IMR-90 (cell line): ENCODE data around the gene IGSF9B. TPM values are rescaled to one million over a fixed set of nuclear protein-coding genes. Genes with fewer than 3 reads are reported as not detected.

Source experiments
- ATAC-seq: fragments of 200-7000 bp; cut with Tn5 transposase; 2 replicates; pipeline ENCODE4 v1.9.1; 2020; ENCODE audit warnings: low read depth, mild to moderate bottlenecking, moderate library complexity
- BruUV-seq: library from RNA; stranded (reverse); fragments of 400-500 nt; replicated peaks from 2 replicates; lab custom pipeline; 2021; lab: Mats Ljungman, UMichigan
- CTCF ChIA-PET: fragments of 300-600 bp; formaldehyde crosslinking; extraction: SDS; loops from one replicate; lab custom pipeline; 2021; ENCODE audit warnings: antibody characterized with exemption; lab: Yijun Ruan, JAX
- POLR2A ChIA-PET: fragments of 300-600 bp; sonication (Branson Sonifier 250); formaldehyde crosslinking; loops from one replicate; lab custom pipeline; 2022; ENCODE audit warnings: antibody characterized with exemption; ENCODE audit not compliant: unreplicated experiment; lab: Charles Lee
- DNase-seq: peaks from one replicate; pipeline ENCODE4 v3.0.0; 2013
- H2AFZ ChIP-seq: replicated peaks from 2 replicates; pipeline ENCODE3; 2013; ENCODE audit warnings: low read length, mild to moderate bottlenecking; ENCODE audit not compliant: poor library complexity
- H2AK5ac ChIP-seq: 2 replicates; pipeline ENCODE4 v1.6.1; 2013; ENCODE audit warnings: low read depth, low read length, inconsistent platforms
- H2AK9ac ChIP-seq: replicated peaks from 2 replicates; pipeline ENCODE3; 2013; ENCODE audit warnings: mild to moderate bottlenecking, low read depth, low read length, moderate library complexity; ENCODE audit not compliant: poor library complexity
- H2BK120ac ChIP-seq: 2 replicates; pipeline ENCODE4 v1.6.1; 2013; ENCODE audit warnings: low read depth, low read length, inconsistent platforms
- H2BK15ac ChIP-seq: 3 replicates; pipeline ENCODE4 v1.6.1; 2013; ENCODE audit warnings: low read depth, low read length, inconsistent platforms
- H2BK20ac ChIP-seq: 2 replicates; pipeline ENCODE4 v1.6.1; 2013; ENCODE audit warnings: low read depth, mild to moderate bottlenecking, inconsistent platforms, low read length, moderate library complexity
- H2BK5ac ChIP-seq: 2 replicates; pipeline ENCODE4 v1.6.1; 2013; ENCODE audit warnings: mild to moderate bottlenecking, low read depth, low read length, inconsistent platforms; ENCODE audit not compliant: poor library complexity, severe bottlenecking
- H3K14ac ChIP-seq: replicated peaks from 2 replicates; pipeline ENCODE4 v1.6.1; 2013; ENCODE audit warnings: low read depth, low read length, inconsistent platforms
- H3K18ac ChIP-seq: 2 replicates; pipeline ENCODE4 v1.6.1; 2013; ENCODE audit warnings: low read depth, low read length, control low read depth
- H3K23ac ChIP-seq: 2 replicates; pipeline ENCODE4 v1.6.1; 2013; ENCODE audit warnings: low read depth, low read length, inconsistent platforms
- H3K27ac ChIP-seq: 2 replicates; pipeline ENCODE4 v1.5.1; 2013; ENCODE audit warnings: mild to moderate bottlenecking, control low read depth, low read length; ENCODE audit not compliant: insufficient read depth
- H3K27me3 ChIP-seq: 2 replicates; pipeline ENCODE4 v1.6.1; 2013; ENCODE audit warnings: low read length; ENCODE audit not compliant: control insufficient read depth, insufficient read depth
- H3K36me3 ChIP-seq: 2 replicates; pipeline ENCODE4 v1.6.1; 2013; ENCODE audit warnings: low read length, mixed read lengths; ENCODE audit not compliant: control insufficient read depth, insufficient read depth
- H3K4ac ChIP-seq: 2 replicates; pipeline ENCODE4 v1.6.1; 2013; ENCODE audit warnings: low read depth, low read length, inconsistent platforms
- H3K4me1 ChIP-seq: 2 replicates; pipeline ENCODE4 v1.6.1; 2013; ENCODE audit warnings: low read length, mixed read lengths; ENCODE audit not compliant: control insufficient read depth, insufficient read depth
- H3K4me2 ChIP-seq: 2 replicates; pipeline ENCODE4 v1.6.1; 2013; ENCODE audit warnings: low read depth, mild to moderate bottlenecking, control low read depth, low read length, moderate library complexity
- H3K4me3 ChIP-seq: 2 replicates; pipeline ENCODE4 v1.5.1; 2013; ENCODE audit warnings: low read depth, mild to moderate bottlenecking, control low read depth, low read length, moderate library complexity; ENCODE audit not compliant: insufficient read depth
- H3K56ac ChIP-seq: 2 replicates; pipeline ENCODE4 v1.6.1; 2013; ENCODE audit warnings: low read length, inconsistent platforms; ENCODE audit not compliant: insufficient read depth; ENCODE audit errors: extremely low read depth
- H3K79me1 ChIP-seq, 2 experiments: 2 replicates each; pipeline ENCODE4 v1.6.1; 2013; ENCODE audit warnings: low read length in 2 of 2, inconsistent platforms in 1 of 2, low read depth in 1 of 2
- H3K9ac ChIP-seq: 2 replicates; pipeline ENCODE4 v1.6.1; 2013; ENCODE audit warnings: low read depth, low read length, control low read depth
- H3K9me1 ChIP-seq: 2 replicates; pipeline ENCODE4 v1.6.1; 2013; ENCODE audit warnings: low read length, inconsistent platforms; ENCODE audit not compliant: insufficient read depth
- H3K9me3 ChIP-seq: 2 replicates; pipeline ENCODE4 v1.6.1; 2013; ENCODE audit warnings: low read length; ENCODE audit not compliant: control insufficient read depth, insufficient read depth
- H4K20me1 ChIP-seq: 2 replicates; pipeline ENCODE4 v1.6.1; 2013; ENCODE audit warnings: low read length, inconsistent platforms; ENCODE audit not compliant: insufficient read depth
- H4K5ac ChIP-seq: 2 replicates; pipeline ENCODE4 v1.6.1; 2013; ENCODE audit warnings: mild to moderate bottlenecking, low read depth, low read length, control low read depth
- H4K8ac ChIP-seq, 2 experiments: 2 replicates each; pipeline ENCODE4 v1.6.1; 2013; ENCODE audit warnings: low read depth in 2 of 2, low read length in 2 of 2, control low read depth in 1 of 2, inconsistent platforms in 1 of 2
- H4K91ac ChIP-seq: 2 replicates; pipeline ENCODE4 v1.6.1; 2013; ENCODE audit warnings: low read depth, low read length, inconsistent platforms; ENCODE audit not compliant: insufficient read depth
- BHLHE40 ChIP-seq: fragments of 150-350 bp; IDR thresholded peaks from 2 replicates; pipeline ENCODE4 v1.6.1; 2016; ENCODE audit warnings: mild to moderate bottlenecking, low read depth, low read length
- CEBPB ChIP-seq: IDR thresholded peaks from 2 replicates; pipeline ENCODE4 v1.6.1; 2012; ENCODE audit warnings: low read depth, low read length, improper control_type of control experiment
- CHD1 ChIP-seq: IDR thresholded peaks from 2 replicates; pipeline ENCODE4 v1.6.1; 2012; ENCODE audit warnings: low read depth, low read length, improper control_type of control experiment
- FOS ChIP-seq: fragments of 150-350 bp; IDR thresholded peaks from 2 replicates; pipeline ENCODE4 v1.6.1; 2016; ENCODE audit warnings: low read depth, low read length
- MAFK ChIP-seq: IDR thresholded peaks from 2 replicates; pipeline ENCODE4 v1.6.1; 2012; ENCODE audit warnings: low read depth, low read length, improper control_type of control experiment
- MAZ ChIP-seq: IDR thresholded peaks from 2 replicates; pipeline ENCODE4 v1.6.1; 2012; ENCODE audit warnings: low read depth, mild to moderate bottlenecking, low read length, improper control_type of control experiment, moderate library complexity, borderline replicate concordance
- MXI1 ChIP-seq: IDR thresholded peaks from 2 replicates; pipeline ENCODE4 v1.6.1; 2012; ENCODE audit warnings: low read depth, mild to moderate bottlenecking, low read length, moderate library complexity, borderline replicate concordance
- NFE2L2 ChIP-seq: fragments of 150-350 bp; IDR thresholded peaks from 2 replicates; pipeline ENCODE4 v1.6.1; 2016; ENCODE audit warnings: low read depth, mild to moderate bottlenecking, low read length
- POLR2A ChIP-seq: IDR thresholded peaks from 2 replicates; pipeline ENCODE4 v1.6.1; 2012; ENCODE audit warnings: mild to moderate bottlenecking, low read depth, low read length
- RAD21 ChIP-seq: IDR thresholded peaks from 2 replicates; pipeline ENCODE4 v1.6.1; 2012; ENCODE audit warnings: low read length, improper control_type of control experiment
- RCOR1 ChIP-seq: IDR thresholded peaks from 2 replicates; pipeline ENCODE4 v1.6.1; 2012; ENCODE audit warnings: mild to moderate bottlenecking, low read length, improper control_type of control experiment; ENCODE audit not compliant: insufficient replicate concordance
- RFX5 ChIP-seq: IDR thresholded peaks from 2 replicates; pipeline ENCODE4 v1.8.0; 2012; ENCODE audit warnings: low read depth, mild to moderate bottlenecking, low read length, moderate library complexity
- SMC3 ChIP-seq: fragments of 150-350 bp; IDR thresholded peaks from 2 replicates; pipeline ENCODE4 v1.6.1; 2016; ENCODE audit warnings: low read depth, mild to moderate bottlenecking, antibody characterized with exemption, low read length, moderate library complexity
- WGBS, 2 experiments: methylation state at CpG; one replicate each; pipeline versions ENCODE4 v1.1.5 to v1.1.7; 2013; ENCODE audit warnings: missing lambda C conversion rate in 2 of 2; ENCODE audit not compliant: insufficient read length in 1 of 2; ENCODE audit errors: extremely low coverage in 2 of 2; 5-methylcytosine and 5-hydroxymethylcytosine counted together
- dilution Hi-C: fragments of 300-500 bp; cut with HindIII; formaldehyde crosslinking; loops from one replicate; pipeline ENCODE4 v1.14.3; 2018; ENCODE audit warnings: low sequenced_read_pairs; ENCODE audit not compliant: unreplicated experiment
- in situ Hi-C: fragments of 300-500 bp; cut with MboI; formaldehyde crosslinking; loops from 3 replicates; pipeline ENCODE4 v1.14.3; 2019; ENCODE audit warnings: low sequenced_read_pairs, inconsistent platforms, mixed read lengths
- intact Hi-C: fragments of 100-400 bp; cut with micrococcal nuclease; formaldehyde crosslinking; loops from 2 replicates; pipeline ENCODE4 v1.10.0; 2022
- polyA plus RNA-seq, 3 experiments: library from polyadenylated mRNA; depleted of rRNA; stranded (reverse); fragments of >200 nt; gene quantifications; 2 replicates each; pipeline ENCODE4 v1.2.3, GENCODE V29; 2012; ENCODE audit warnings: low replicate concordance in 1 of 3
- total RNA-seq: library from RNA; depleted of rRNA; stranded (reverse); fragments of >200 nt; gene quantifications from 2 replicates; pipeline ENCODE4 v1.2.3, GENCODE V29; 2012
- TF ChIP-seq, protein P1 (sequence below): fragments of 150-350 bp; IDR thresholded peaks from 2 replicates; pipeline ENCODE4 v1.6.1; 2016; ENCODE audit warnings: low read depth, mild to moderate bottlenecking, low read length, moderate library complexity, borderline replicate concordance
- TF ChIP-seq, protein P2 (sequence below): conservative IDR thresholded peaks from 2 replicates; pipeline ENCODE4 v1.5.1; 2012; ENCODE audit warnings: mild to moderate bottlenecking, low read depth, low read length, improper control_type of control experiment
- TF ChIP-seq, protein P3 (sequence below): fragments of 150-350 bp; IDR thresholded peaks from 2 replicates; pipeline ENCODE4 v1.6.1; 2017; ENCODE audit warnings: mild to moderate bottlenecking, antibody characterized with exemption, low read length, low read depth

The IGSF9B gene
- total and polyA plus RNA-seq, 2 of the 4 experiments (the other 2 are of a cell fraction), result under 0.01 to 0.10 TPM

DNA sequence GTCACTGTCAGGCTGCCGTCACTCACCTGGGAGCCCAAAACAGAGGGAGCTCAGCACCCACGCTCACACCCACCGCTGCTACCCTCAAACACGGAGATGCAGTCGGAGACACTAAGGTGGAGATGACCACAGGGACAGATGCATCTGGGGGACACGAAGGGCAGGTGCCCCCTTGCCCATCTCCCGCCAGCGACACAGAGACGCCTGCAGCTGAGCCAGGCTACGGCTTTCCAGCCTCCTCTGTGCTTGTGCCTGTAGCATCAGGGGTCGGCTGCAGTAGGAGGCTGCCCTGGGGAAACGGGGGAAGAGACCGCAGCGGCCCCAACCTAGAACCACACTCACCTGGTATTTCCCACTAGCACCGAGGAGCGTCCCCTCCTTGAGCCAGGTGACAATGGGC lies 19.3 kb downstream of the IGSF9B start:
- Histone ChIP-seq H3K9ac (no peak overlapping the region), H3K4ac (no peak overlapping the region), H2BK15ac (no peak overlapping the region), H3K9me3 (no peaks in the 10 kb centered on the region; the same call in 1 of the 2 replicates), H3K18ac (no peak overlapping the region), H2BK20ac (no peak overlapping the region), H2BK120ac (no peak overlapping the region), H2BK5ac (no peak overlapping the region), H4K91ac (no peak overlapping the region), H3K23ac (no peak overlapping the region), H3K9me1 (no peaks in the 10 kb centered on the region), H3K4me2 (no peak overlapping the region), H2AK9ac (no peak overlapping the region), H4K8ac (no peak overlapping the region), H4K20me1 (no peaks in the 10 kb centered on the region), H3K14ac (no peak overlapping the region), H3K79me1 (no peaks in the 10 kb centered on the region), H3K4me3 (no peak overlapping the region), H3K36me3 (no peaks in the 10 kb centered on the region), H3K56ac (no peak overlapping the region), H2AFZ (no peak overlapping the region), H3K27ac (no peak overlapping the region), H3K4me1 (no peaks in the 10 kb centered on the region), H2AK5ac (no peak overlapping the region), H4K5ac (no peak overlapping the region), H3K27me3 (no peaks in the 10 kb centered on the region)
- ChIA-PET POLR2A (no interaction called here), CTCF (no interaction called here)
- no peak for DNase-seq
- intact Hi-C loops (no loop called here), in situ Hi-C loops (no loop called here), dilution Hi-C loops (no loop called here)
- no TSS peak for BruUV-seq
- TF ChIP-seq, protein P1, sequence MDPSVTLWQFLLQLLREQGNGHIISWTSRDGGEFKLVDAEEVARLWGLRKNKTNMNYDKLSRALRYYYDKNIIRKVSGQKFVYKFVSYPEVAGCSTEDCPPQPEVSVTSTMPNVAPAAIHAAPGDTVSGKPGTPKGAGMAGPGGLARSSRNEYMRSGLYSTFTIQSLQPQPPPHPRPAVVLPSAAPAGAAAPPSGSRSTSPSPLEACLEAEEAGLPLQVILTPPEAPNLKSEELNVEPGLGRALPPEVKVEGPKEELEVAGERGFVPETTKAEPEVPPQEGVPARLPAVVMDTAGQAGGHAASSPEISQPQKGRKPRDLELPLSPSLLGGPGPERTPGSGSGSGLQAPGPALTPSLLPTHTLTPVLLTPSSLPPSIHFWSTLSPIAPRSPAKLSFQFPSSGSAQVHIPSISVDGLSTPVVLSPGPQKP, result no peak
- TF ChIP-seq, protein P2, sequence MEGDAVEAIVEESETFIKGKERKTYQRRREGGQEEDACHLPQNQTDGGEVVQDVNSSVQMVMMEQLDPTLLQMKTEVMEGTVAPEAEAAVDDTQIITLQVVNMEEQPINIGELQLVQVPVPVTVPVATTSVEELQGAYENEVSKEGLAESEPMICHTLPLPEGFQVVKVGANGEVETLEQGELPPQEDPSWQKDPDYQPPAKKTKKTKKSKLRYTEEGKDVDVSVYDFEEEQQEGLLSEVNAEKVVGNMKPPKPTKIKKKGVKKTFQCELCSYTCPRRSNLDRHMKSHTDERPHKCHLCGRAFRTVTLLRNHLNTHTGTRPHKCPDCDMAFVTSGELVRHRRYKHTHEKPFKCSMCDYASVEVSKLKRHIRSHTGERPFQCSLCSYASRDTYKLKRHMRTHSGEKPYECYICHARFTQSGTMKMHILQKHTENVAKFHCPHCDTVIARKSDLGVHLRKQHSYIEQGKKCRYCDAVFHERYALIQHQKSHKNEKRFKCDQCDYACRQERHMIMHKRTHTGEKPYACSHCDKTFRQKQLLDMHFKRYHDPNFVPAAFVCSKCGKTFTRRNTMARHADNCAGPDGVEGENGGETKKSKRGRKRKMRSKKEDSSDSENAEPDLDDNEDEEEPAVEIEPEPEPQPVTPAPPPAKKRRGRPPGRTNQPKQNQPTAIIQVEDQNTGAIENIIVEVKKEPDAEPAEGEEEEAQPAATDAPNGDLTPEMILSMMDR, result no peak
- no peak for TF ChIP-seq FOS
- no peak for TF ChIP-seq RAD21
- TF ChIP-seq NFE2L2, result no peak
- no peak for TF ChIP-seq CEBPB
- TF ChIP-seq SMC3, result no peak
- TF ChIP-seq BHLHE40, result no peak
- TF ChIP-seq MXI1, result no peak
- TF ChIP-seq CHD1, result no peak
- TF ChIP-seq POLR2A, result no peak
- TF ChIP-seq MAZ, result no peak
- TF ChIP-seq, protein P3, sequence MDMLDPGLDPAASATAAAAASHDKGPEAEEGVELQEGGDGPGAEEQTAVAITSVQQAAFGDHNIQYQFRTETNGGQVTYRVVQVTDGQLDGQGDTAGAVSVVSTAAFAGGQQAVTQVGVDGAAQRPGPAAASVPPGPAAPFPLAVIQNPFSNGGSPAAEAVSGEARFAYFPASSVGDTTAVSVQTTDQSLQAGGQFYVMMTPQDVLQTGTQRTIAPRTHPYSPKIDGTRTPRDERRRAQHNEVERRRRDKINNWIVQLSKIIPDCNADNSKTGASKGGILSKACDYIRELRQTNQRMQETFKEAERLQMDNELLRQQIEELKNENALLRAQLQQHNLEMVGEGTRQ, result no peak
- no peak for TF ChIP-seq MAFK
- no peak for TF ChIP-seq RCOR1
- no peak for TF ChIP-seq RFX5
- WGBS, 2 experiments, result 100% methylated on average over 1 of the region's 16 CpGs; no CpG with 5 or more reads in 1 of the 2 experiments
- ATAC-seq, result no peak
